K562 (cell line): Measurements from ENCODE around the gene MED20. TPM values are rescaled to one million over a fixed set of nuclear protein-coding genes. Genes with fewer than 3 reads are reported as not detected.

Experiments
- ARID1B ChIP-seq: fragments of 450-650 bp; IDR thresholded peaks from 2 replicates; pipeline ENCODE4 v1.6.1; 2016; ENCODE audit warnings: antibody characterized with exemption, mild to moderate bottlenecking, inconsistent platforms
- CHAMP1 ChIP-seq: fragments of 450-650 bp; IDR thresholded peaks from 2 replicates; pipeline ENCODE4 v1.6.1; 2016; ENCODE audit warnings: mild to moderate bottlenecking
- DMBX1 ChIP-seq: fragments of 250-450 bp; sonication (Bioruptor Pico); IDR thresholded peaks from 2 replicates; pipeline ENCODE4 v1.8.0; 2022; ENCODE audit warnings: inconsistent platforms, mild to moderate bottlenecking, moderate library complexity, borderline replicate concordance
- ELF2 ChIP-seq: fragments of 250-450 bp; sonication (Bioruptor Pico); IDR thresholded peaks from 2 replicates; pipeline ENCODE4 v1.5.0; 2021; ENCODE audit warnings: mild to moderate bottlenecking
- HNRNPH1 ChIP-seq: fragments of 200-400 bp; formaldehyde crosslinking; optimal IDR thresholded peaks from 2 replicates; pipeline ENCODE3; 2017; ENCODE audit warnings: low read depth, mild to moderate bottlenecking, low read length, moderate library complexity
- KLF10 ChIP-seq: fragments of 250-450 bp; sonication (Bioruptor Pico); IDR thresholded peaks from 2 replicates; pipeline ENCODE4 v1.6.1; 2021; ENCODE audit warnings: matching md5 sums
- MBD2 ChIP-seq: sonication (generic); IDR thresholded peaks from 2 replicates; pipeline ENCODE4 v1.6.1; 2016; ENCODE audit warnings: low read depth, borderline replicate concordance
- MYBL2 ChIP-seq, 2 experiments: fragments of 450-650 bp in 1 of 2; sonication (generic) in 1 of 2; formaldehyde crosslinking in 1 of 2; IDR thresholded peaks; 2 replicates each; pipeline versions ENCODE4 v1.6.1 to v1.8.1; 2017 to 2022; ENCODE audit warnings: borderline replicate concordance in 1 of 2, inconsistent platforms in 1 of 2, low read depth in 1 of 2, mild to moderate bottlenecking in 1 of 2, missing genetic modification reagents in 1 of 2, moderate library complexity in 1 of 2
- NR2C2 ChIP-seq, 2 experiments: fragments of 200-800 bp in 1 of 2; sonication (Bioruptor generic) in 1 of 2; sonication (generic) in 1 of 2; formaldehyde crosslinking in 1 of 2; IDR thresholded peaks; 2 replicates each; pipeline versions ENCODE4 v1.6.1 to v1.8.0; 2016 to 2022; ENCODE audit warnings: mild to moderate bottlenecking in 1 of 2, missing compliant biosample characterization in 1 of 2, missing genetic modification characterization in 1 of 2, missing genetic modification reagents in 1 of 2
- RBM14 ChIP-seq: fragments of 200-400 bp; formaldehyde crosslinking; IDR thresholded peaks from 2 replicates; pipeline ENCODE4 v1.6.1; 2018; ENCODE audit warnings: low read depth, mild to moderate bottlenecking, low read length, moderate library complexity, borderline replicate concordance; ENCODE audit not compliant: insufficient read depth
- RBM39 ChIP-seq: fragments of 200-400 bp; formaldehyde crosslinking; optimal IDR thresholded peaks from 2 replicates; pipeline ENCODE3; 2018; ENCODE audit warnings: low read depth, low read length
- REST ChIP-seq, 2 experiments: fragments of 450-650 bp; formaldehyde crosslinking in 1 of 2; IDR thresholded peaks; 2 replicates each; pipeline versions ENCODE4 v1.4.0 to v1.6.1; 2014 to 2020; ENCODE audit warnings: mild to moderate bottlenecking in 2 of 2, borderline replicate concordance in 1 of 2, low read depth in 1 of 2
- TCF7 ChIP-seq: sonication (generic); IDR thresholded peaks from 2 replicates; pipeline ENCODE4 v1.6.1; 2016; ENCODE audit warnings: antibody characterized with exemption, borderline replicate concordance
- XRCC4 ChIP-seq: IDR thresholded peaks from one replicate; pipeline ENCODE4 v1.6.1; 2011; ENCODE audit not compliant: insufficient read depth, insufficient read length; ENCODE audit errors: extremely low read depth
- ZNF124 ChIP-seq: sonication (generic); formaldehyde crosslinking; IDR thresholded peaks from 2 replicates; pipeline ENCODE4 v1.8.1; 2022; ENCODE audit warnings: missing genetic modification reagents
- ZNF175 ChIP-seq: fragments of 200-800 bp; sonication (Bioruptor generic); IDR thresholded peaks from 2 replicates; pipeline ENCODE4 v1.6.1; 2016; ENCODE audit warnings: low read depth, mild to moderate bottlenecking, missing genetic modification characterization, missing compliant biosample characterization
- polyA plus RNA-seq, 8 experiments: library from polyadenylated mRNA; depleted of rRNA in 4 of 8; stranded (reverse) in 5 of 8; unstranded in 3 of 8; fragments of >200 nt; fragmentation: Nextera tagmentation in 2 of 8; fragmentation: Illumina TruSeq in 1 of 8; extraction: Ambion mirVana in 2 of 8; extraction: Trizol in 1 of 8; gene quantifications; 2 replicates each; pipeline versions ENCODE4 v1.2.1 to v1.2.3, GENCODE V29; 2011 to 2014; ENCODE audit warnings: inconsistent platforms in 1 of 8, missing spikeins in 1 of 8
- total RNA-seq, 7 experiments: library from RNA; depleted of rRNA in 6 of 7; stranded (reverse); fragments of >200 nt in 6 of 7; fragmentation: Illumina TruSeq in 2 of 7; extraction: Trizol in 2 of 7; gene quantifications; 2 replicates each; pipeline versions ENCODE4 v1.2.1 to v1.2.3, GENCODE V29; 2011 to 2021; ENCODE audit warnings: low replicate concordance in 1 of 7

MED20 gene
- total and polyA plus RNA-seq, 9 of the 15 experiments (the other 6 are each of a cell fraction or from before 2014, with no cell fraction given) = 27.3 to 80.9 (median 46.0) TPM

DNA sequence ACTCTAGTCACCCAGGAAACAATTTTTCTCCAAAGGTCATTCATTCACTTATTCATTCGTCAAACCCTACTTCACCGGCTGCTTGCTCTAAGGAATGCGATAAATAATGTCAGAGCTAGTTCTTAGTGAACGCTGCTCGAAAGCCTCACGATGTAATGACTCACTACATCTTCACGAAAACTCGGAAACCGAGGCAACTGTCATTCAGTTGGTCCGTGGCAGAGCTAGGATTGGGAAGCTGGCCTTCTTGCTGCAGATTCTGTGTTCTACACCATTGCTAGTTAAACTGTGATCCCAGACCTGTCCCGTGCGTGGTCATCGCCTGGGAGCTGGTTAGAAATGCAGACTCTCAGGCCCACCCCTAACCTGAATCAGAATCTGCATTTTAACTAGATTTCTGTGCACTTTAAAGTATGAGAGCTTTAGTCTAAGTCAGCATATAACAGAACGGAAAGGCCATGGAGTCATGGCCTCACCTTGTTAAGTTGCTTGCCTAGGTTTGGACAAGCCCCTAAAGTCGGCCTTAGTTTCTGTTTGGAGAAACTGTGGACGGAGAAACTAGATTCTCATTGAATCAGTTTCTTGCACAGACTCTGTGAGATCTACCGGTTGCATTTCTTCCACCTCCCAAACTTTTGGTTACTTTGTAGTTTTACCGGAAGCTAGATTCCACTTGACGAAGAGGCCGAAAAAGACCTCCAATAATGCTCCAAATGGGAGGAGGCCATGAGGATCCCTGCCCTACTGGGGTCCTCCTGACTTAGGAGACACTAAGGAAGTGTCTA, 21.3 kb upstream of the MED20 start (continued):
- TF ChIP-seq CHAMP1 (no peak), RBM14 (no peak), TCF7 (no peak), ARID1B (peak; percentile 27; the same call in 1 of the 2 replicates), ELF2 (no peak), ZNF175 (CRISPR knock-in tag) (no peak; the same call in 1 of the 2 replicates), MYBL2 (IDR thresholded peaks at IDR 0.05; ENCODE audit: low read depth) (no peak), MYBL2 (CRISPR knock-in tag; IDR thresholded peaks at IDR 0.05; ENCODE audit: borderline replicate concordance) (no peak), HNRNPH1 (no peak), REST (IDR thresholded peaks at IDR 0.05; ENCODE audit: borderline replicate concordance) (no peak), REST (CRISPR knock-in tag; IDR thresholded peaks at IDR 0.05; ENCODE audit: low read depth) (no peak), DMBX1 (CRISPR knock-in tag) (no peak), ZNF124 (CRISPR knock-in tag) (no peak), XRCC4 (no peak), RBM39 (peak; percentile 47), MBD2 (no peak), NR2C2 (CRISPR knock-in tag; IDR thresholded peaks at IDR 0.05) (no peak), NR2C2 (tag; IDR thresholded peaks at IDR 0.05) (peak; percentile 83), KLF10 (CRISPR knock-in tag) (no peak)
